ENCODE measurements around the gene SPRY1. TPM values are rescaled to one million over a fixed set of nuclear protein-coding genes. Genes with fewer than 3 reads are reported as not detected.

The SPRY1 gene
- total and polyA plus RNA-seq, 2 of the 8 experiments (the other 6 are each of a cell fraction or from before 2014, with no cell fraction given): 11.7 to 56.2 TPM

DNA sequence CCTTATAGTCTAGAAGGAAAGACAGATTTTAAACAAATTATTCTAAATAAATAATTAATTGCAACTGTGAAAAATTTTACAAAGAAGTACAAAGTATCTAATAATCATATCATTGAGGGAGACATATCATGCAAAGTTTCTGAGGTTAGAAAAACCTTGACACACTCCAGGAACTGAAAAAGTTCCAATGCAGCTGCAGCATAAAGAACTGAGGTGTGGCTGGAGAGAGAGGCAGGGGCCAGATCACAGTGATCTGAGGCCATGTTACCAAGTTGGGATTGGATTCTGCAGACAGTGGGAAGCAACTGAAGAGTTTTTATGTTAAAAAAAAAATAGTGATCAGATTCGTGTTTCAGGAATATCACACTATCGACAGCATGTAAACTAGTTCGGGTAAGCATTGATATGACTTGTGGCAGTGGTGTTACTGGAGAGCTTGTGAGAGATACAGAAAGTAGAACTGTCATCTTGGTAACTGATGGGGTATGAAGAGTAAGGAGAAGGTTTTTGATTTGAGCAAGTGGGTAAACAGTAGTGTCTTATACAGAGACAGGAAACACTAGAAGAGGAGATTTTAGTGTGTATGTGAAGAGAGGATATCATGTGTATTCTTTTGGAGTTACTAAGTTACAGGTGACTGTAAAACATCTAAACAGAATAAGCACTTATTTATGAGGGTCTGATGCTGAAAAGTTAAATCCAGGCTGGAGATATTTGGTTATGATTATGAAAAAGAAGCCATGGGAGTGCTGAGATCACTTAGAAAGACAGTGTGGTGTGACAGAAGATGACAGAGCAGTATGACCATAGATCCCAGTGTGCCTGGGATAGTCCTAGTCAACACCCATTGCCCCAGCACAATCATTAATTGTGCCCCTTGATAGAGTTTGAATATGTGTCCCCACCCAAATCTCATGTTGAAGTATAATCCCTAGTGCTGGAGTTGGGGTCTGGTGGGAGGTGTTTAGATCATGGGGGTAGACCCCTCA lies 15.6 kb upstream of the SPRY1 start:
- Histone ChIP-seq H3K18ac (ENCODE audit: extremely low read depth, low read length) (peak overlapping the region; percentile 80; the same call in 1 of the 2 replicates), H3K79me1 (ENCODE audit: low read depth, low read length) (no peaks in the 10 kb centered on the region), H3K27ac (ENCODE audit: low read depth, low read length) (no peak overlapping the region), H3K36me3 (ENCODE audit: control insufficient read depth in 2 of 4, insufficient read depth in 4 of 4, low read length in 3 of 4) (no peaks in the 10 kb centered on the region), H2BK15ac (ENCODE audit: low read length) (no peak overlapping the region), H3K23ac (ENCODE audit: insufficient read length) (no peak overlapping the region), H4K20me1 (replicated peaks in 1 of 2; ENCODE audit: control insufficient read depth in 1 of 2, insufficient read depth in 2 of 2, low read length in 2 of 2) (no peaks in the 10 kb centered on the region), H2BK120ac (replicated peaks; ENCODE audit: low read depth, low read length) (peak overlapping the region; percentile 90), H3K9me3 (ENCODE audit: insufficient read depth in 2 of 2, low read depth in 1 of 2, low read length in 1 of 2) (no peaks in the 10 kb centered on the region), H3K56ac (replicated peaks; ENCODE audit: insufficient read length, low read depth, low read length) (no peak overlapping the region), H2BK5ac (ENCODE audit: low read depth, low read length) (peak overlapping the region; percentile 27; the same call in 1 of the 2 replicates), H3K23me2 (ENCODE audit: low read depth, low read length) (no peaks in the 10 kb centered on the region), H2BK20ac (ENCODE audit: low read length) (peak overlapping the region; percentile 90), H4K8ac (ENCODE audit: extremely low read depth, insufficient read depth, low read length) (no peak overlapping the region), H3K4me3 (ENCODE audit: extremely low read depth in 1 of 4, insufficient read depth in 2 of 4, low read depth in 3 of 4, low read length in 4 of 4) (no peak overlapping the region), H3K4me1 (replicated peaks in 1 of 4; ENCODE audit: control insufficient read depth in 3 of 4, insufficient read depth in 4 of 4, low read length in 3 of 4) (peaks cover 0 to 24% (median 15%) of the 10 kb centered on the region in 4 experiments; a peak in 5 of 7 replicates), H2BK12ac (ENCODE audit: low read depth, low read length) (peak overlapping the region; percentile 18; the same call in 1 of the 2 replicates), H3K9ac (replicated peaks in 1 of 4; ENCODE audit: extremely low read depth in 1 of 4, low read depth in 3 of 4, low read length in 3 of 4) (no peak overlapping the region), H3K4ac (replicated peaks; ENCODE audit: insufficient read length, low read depth, low read length) (no peak overlapping the region), H4K91ac (replicated peaks; ENCODE audit: insufficient read length, low read length) (peak overlapping the region; percentile 52), H3K79me2 (ENCODE audit: control insufficient read depth in 1 of 2, insufficient read depth in 2 of 2, low read length in 2 of 2) (no peaks in the 10 kb centered on the region), H4K5ac (ENCODE audit: insufficient read length, low read depth, low read length) (peak overlapping the region; percentile 71), H2AK5ac (ENCODE audit: low read depth, low read length) (no peak overlapping the region; the same call in 1 of the 2 replicates), H2AFZ (ENCODE audit: low read length) (no peak overlapping the region; the same call in 1 of the 2 replicates), H3K27me3 (replicated peaks in 1 of 4; ENCODE audit: control insufficient read depth in 3 of 4, extremely low read depth in 1 of 4, insufficient read depth in 3 of 4, low read length in 3 of 4) (no peaks in the 10 kb centered on the region), H3K14ac (ENCODE audit: insufficient read length) (no peak overlapping the region), H3K4me2 (ENCODE audit: insufficient read depth in 1 of 2, low read depth in 2 of 2, low read length in 2 of 2) (no peak overlapping the region)
- FAIRE-seq (no peak), DNase-seq (ENCODE audit: low read depth in 1 of 2, low spot score in 2 of 2) (no peak)
- TF ChIP-seq GTF2F1 (IDR thresholded peaks at IDR 0.05; ENCODE audit: borderline replicate concordance, low read depth, low read length) (no peak), SRF (IDR thresholded peaks at IDR 0.05; ENCODE audit: low read depth, low read length) (no peak), KDM1A (IDR thresholded peaks at IDR 0.05; ENCODE audit: borderline replicate concordance, low read length) (no peak), EZH2 (IDR thresholded peaks at IDR 0.05; ENCODE audit: low read depth, low read length, severe bottlenecking) (no peak)
- WGBS, 2 experiments (ENCODE audit: extremely low coverage in 1 of 2, insufficient coverage in 1 of 2, insufficient read length in 1 of 2, insufficient replicate concordance in 2 of 2, low coverage in 1 of 2, low lambda C conversion rate in 2 of 2, missing lambda C conversion rate in 1 of 2): 89% methylated on average over 3 of the region's 3 CpGs; no CpG with 5 or more reads in 1 of the 2 experiments
- ChIA-PET CTCF (ENCODE audit: partially characterized antibody) (interaction anchor here (0.7 to 2.8 kb wide), 7 partner anchors 10 to 710 kb away, joined by 3 to 18 read pairs (median 4); partner anchors contain the start of gene SPRY1), POLR2A (ENCODE audit: partially characterized antibody) (interaction anchor here (1.5 kb wide), 1 partner anchor 16 kb away, joined by 5 read pairs; the partner anchor contains the start of gene SPRY1)
